ENCODE results near the gene TRAPPC3L.
"Not testable (repeated sequence)": the region's sequence is repeated elsewhere in the genome, so short reads cannot be mapped to it uniquely, and the experiment has no call there.

- not testable (repeated sequence) for TF ChIP-seq CTCF (IDR thresholded peaks at IDR 0.05; ENCODE audit: low read length); EZH2 (optimal IDR thresholded peaks at IDR 0.05; ENCODE audit: low read depth, low read length); EZH2phosphoT487 (IDR thresholded peaks at IDR 0.05; ENCODE audit: low read length)
Measured at GRCh38 chr6:116495161-116495560, 50.3 kb downstream of the TRAPPC3L start.
